Breast epithelium (tissue), 3 donors: ENCODE data around the gene IPO4.
"Not testable (repeated sequence)": the region's sequence is repeated elsewhere in the genome, so short reads cannot be mapped to it uniquely, and the experiment has no call there.

Experiments used
- POLR2A ChIP-seq: fragments of 450-650 bp; IDR thresholded peaks from one replicate; pipeline ENCODE4 v1.6.1; 2016; ENCODE audit warnings: antibody characterized with exemption, mild to moderate bottlenecking, moderate library complexity
- POLR2AphosphoS5 ChIP-seq, 3 donors: sonication (generic); formaldehyde crosslinking; IDR thresholded peaks; one replicate each; pipeline ENCODE4 v1.6.1; 2017; ENCODE audit warnings: antibody characterized with exemption in 3 of 3
- TF ChIP-seq, protein P1 (sequence below), 3 donors: fragments of 450-650 bp; IDR thresholded peaks; one replicate each; pipeline ENCODE4 v1.5.1; 2016 to 2017; ENCODE audit warnings: antibody characterized with exemption in 3 of 3, mild to moderate bottlenecking in 3 of 3, moderate library complexity in 3 of 3

DNA sequence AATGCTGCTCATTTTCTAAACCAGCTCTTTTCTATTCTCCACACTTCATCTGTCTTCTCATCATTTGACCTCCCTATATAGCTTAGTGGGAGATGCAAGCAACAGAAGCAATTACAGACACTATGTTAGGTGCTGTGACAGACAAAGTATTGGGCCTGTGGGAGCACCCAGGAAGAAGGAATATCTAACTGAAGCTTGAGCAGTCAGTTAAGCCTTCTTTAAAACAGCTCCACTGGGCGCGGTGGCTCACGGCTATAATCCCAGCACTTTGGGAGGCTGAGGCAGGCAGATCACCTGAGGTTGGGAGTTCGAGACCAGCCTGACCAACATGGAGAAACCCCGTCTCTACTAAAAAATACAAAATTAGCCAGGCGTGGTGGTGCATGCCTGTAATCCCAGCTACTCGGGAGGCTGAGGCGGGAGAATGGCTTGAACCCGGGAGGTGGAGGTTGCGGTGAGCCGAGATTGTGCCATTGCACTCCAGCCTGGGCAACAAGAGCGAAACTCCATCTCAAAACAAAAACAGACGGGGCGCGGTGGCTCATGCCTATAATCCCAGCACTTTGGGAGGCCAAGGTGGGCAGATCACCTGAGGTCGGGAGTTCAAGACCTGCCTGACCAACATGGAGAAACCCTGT, 14.8 kb upstream of the IPO4 start:
- TF ChIP-seq, protein P1, sequence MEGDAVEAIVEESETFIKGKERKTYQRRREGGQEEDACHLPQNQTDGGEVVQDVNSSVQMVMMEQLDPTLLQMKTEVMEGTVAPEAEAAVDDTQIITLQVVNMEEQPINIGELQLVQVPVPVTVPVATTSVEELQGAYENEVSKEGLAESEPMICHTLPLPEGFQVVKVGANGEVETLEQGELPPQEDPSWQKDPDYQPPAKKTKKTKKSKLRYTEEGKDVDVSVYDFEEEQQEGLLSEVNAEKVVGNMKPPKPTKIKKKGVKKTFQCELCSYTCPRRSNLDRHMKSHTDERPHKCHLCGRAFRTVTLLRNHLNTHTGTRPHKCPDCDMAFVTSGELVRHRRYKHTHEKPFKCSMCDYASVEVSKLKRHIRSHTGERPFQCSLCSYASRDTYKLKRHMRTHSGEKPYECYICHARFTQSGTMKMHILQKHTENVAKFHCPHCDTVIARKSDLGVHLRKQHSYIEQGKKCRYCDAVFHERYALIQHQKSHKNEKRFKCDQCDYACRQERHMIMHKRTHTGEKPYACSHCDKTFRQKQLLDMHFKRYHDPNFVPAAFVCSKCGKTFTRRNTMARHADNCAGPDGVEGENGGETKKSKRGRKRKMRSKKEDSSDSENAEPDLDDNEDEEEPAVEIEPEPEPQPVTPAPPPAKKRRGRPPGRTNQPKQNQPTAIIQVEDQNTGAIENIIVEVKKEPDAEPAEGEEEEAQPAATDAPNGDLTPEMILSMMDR (IDR thresholded peaks at IDR 0.05) = not testable (repeated sequence)
- TF ChIP-seq POLR2A; POLR2AphosphoS5 (IDR thresholded peaks at IDR 0.05): not testable (repeated sequence)
